ENCODE measurements around the gene ANGPTL5. TPM values are rescaled to one million over a fixed set of nuclear protein-coding genes. Genes with fewer than 3 reads are reported as not detected.

ANGPTL5 gene
- total RNA-seq, 2 experiments from 2014 or later = not detected

DNA sequence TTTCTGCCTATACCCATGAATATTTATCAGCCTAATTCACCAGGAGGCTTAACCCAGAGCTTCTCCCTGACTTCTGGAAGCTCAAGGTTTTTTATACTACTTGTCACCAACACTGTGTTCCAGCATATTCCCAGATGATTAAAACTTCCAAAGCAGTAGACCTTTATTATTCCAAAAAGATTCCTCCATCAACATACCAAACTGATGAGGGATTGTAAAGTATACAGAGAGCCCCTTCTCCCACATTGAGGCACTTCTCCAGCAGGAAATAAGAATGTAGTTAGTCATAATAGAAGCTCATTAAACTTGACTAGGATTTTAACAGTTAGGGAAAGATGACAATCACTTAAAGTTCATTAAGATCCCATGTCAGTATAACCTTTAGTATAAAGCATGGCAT lies 53.0 kb downstream of the ANGPTL5 start:
- no peak for DNase-seq (ENCODE audit: low spot score)
- no peaks in the 10 kb centered on the region for H3K4me1 ChIP-seq (ENCODE audit: insufficient read depth, low read length, poor library complexity, severe bottlenecking)
- no peaks in the 10 kb centered on the region for H3K79me2 ChIP-seq (ENCODE audit: insufficient read depth, low read depth, low read length)
- no peak overlapping the region for H3K27ac ChIP-seq (ENCODE audit: low read depth, low read length, poor library complexity, severe bottlenecking)
- ChIA-PET CTCF (ENCODE audit: unreplicated experiment) (interaction anchor here (1.1 to 1.5 kb wide), 2 partner anchors 82 to 145 kb away, joined by 4 to 7 read pairs; no protein-coding TSS in a partner anchor), POLR2A (interaction anchor here (0.6 kb wide), 1 partner anchor 543 kb away, joined by 4 read pairs; no protein-coding TSS in a partner anchor)
- no TSS peak for BruUV-seq (replicated peaks)
- no peak overlapping the region for H2AFZ ChIP-seq (ENCODE audit: low read length)
- H3K9me3 ChIP-seq (ENCODE audit: low read length) = no peaks in the 10 kb centered on the region
- no peak overlapping the region for H3K4me3 ChIP-seq (ENCODE audit: low read depth, low read length, poor library complexity, severe bottlenecking)
- H3K36me3 ChIP-seq (ENCODE audit: insufficient read depth, low read length) = no peaks in the 10 kb centered on the region
- TF ChIP-seq EZH2phosphoT487 (IDR thresholded peaks at IDR 0.05; ENCODE audit: borderline replicate concordance, low read depth, low read length) = no peak
- TF ChIP-seq, protein P1, sequence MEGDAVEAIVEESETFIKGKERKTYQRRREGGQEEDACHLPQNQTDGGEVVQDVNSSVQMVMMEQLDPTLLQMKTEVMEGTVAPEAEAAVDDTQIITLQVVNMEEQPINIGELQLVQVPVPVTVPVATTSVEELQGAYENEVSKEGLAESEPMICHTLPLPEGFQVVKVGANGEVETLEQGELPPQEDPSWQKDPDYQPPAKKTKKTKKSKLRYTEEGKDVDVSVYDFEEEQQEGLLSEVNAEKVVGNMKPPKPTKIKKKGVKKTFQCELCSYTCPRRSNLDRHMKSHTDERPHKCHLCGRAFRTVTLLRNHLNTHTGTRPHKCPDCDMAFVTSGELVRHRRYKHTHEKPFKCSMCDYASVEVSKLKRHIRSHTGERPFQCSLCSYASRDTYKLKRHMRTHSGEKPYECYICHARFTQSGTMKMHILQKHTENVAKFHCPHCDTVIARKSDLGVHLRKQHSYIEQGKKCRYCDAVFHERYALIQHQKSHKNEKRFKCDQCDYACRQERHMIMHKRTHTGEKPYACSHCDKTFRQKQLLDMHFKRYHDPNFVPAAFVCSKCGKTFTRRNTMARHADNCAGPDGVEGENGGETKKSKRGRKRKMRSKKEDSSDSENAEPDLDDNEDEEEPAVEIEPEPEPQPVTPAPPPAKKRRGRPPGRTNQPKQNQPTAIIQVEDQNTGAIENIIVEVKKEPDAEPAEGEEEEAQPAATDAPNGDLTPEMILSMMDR (conservative IDR thresholded peaks at IDR 0.05; ENCODE audit: low read length) = no peak
- H3K9me2 ChIP-seq (ENCODE audit: insufficient read depth, low read length) = no peaks in the 10 kb centered on the region
- H4K20me1 ChIP-seq (ENCODE audit: insufficient read depth, low read length) = no peaks in the 10 kb centered on the region
- no peak overlapping the region for H3K4me2 ChIP-seq (ENCODE audit: low read length)
- intact Hi-C loops (cut with micrococcal nuclease; ENCODE audit: unreplicated experiment) = no loop called here

DNA sequence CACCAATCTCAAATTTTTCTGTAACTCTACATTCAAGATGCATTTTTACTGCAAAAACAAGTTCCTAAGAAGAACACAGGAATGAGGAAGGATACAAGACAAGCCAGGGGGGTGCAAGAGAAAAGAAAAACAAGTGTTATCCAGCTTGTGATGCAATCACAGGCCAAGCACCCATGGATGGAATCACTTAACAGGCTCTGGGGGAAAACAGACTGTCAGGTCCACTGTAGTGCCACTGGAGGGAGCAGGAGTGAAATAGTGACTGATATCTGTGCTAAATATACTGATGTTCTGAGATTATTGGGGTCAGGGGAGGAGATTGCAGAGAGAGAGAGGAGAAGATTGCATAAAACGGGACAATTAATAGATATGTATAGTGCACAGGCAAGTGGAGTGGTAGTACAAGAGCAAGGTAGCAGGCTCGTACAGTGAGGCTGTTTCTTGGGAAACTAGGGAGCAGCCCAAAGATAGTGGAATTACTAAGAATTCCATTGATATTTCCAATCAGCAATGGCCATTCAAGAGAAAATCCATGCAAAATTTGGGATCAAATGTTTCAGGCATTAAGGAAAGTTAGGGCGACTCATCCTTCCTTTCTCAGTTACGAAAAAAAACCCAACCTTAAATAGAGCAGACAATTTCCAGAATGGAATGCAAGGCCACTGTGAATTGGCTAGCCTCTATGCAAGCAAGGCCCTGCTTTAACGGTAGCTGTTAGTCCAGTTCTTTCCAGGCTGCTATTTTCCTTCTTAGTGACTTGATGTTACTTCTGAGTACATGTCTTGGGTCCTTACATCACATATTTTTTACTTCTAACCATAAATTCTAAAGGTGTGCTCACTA lies 53.7 kb downstream of the ANGPTL5 start:
- Histone ChIP-seq H4K20me1 (ENCODE audit: insufficient read depth, low read length) (no peaks in the 10 kb centered on the region), H3K79me2 (ENCODE audit: insufficient read depth, low read depth, low read length) (no peaks in the 10 kb centered on the region), H2AFZ (ENCODE audit: low read length) (no peak overlapping the region), H3K4me1 (ENCODE audit: insufficient read depth, low read length, poor library complexity, severe bottlenecking) (no peaks in the 10 kb centered on the region), H3K27ac (ENCODE audit: low read depth, low read length, poor library complexity, severe bottlenecking) (no peak overlapping the region), H3K4me2 (ENCODE audit: low read length) (no peak overlapping the region), H3K9me3 (ENCODE audit: low read length) (no peaks in the 10 kb centered on the region), H3K4me3 (ENCODE audit: low read depth, low read length, poor library complexity, severe bottlenecking) (no peak overlapping the region), H3K36me3 (ENCODE audit: insufficient read depth, low read length) (no peaks in the 10 kb centered on the region), H3K9me2 (ENCODE audit: insufficient read depth, low read length) (no peaks in the 10 kb centered on the region)
- DNase-seq (ENCODE audit: low spot score) = peak; percentile 28
- BruUV-seq (replicated peaks) = no TSS peak
- intact Hi-C loops (cut with micrococcal nuclease; ENCODE audit: unreplicated experiment) = no loop called here
- CTCF ChIA-PET (ENCODE audit: unreplicated experiment) = interaction anchor here (1.5 to 2.7 kb wide), 2 partner anchors 144 to 145 kb away, joined by 4 to 25 read pairs; no protein-coding TSS in a partner anchor
- no peak for TF ChIP-seq EZH2phosphoT487 (IDR thresholded peaks at IDR 0.05; ENCODE audit: borderline replicate concordance, low read depth, low read length)
- TF ChIP-seq, protein P1 (conservative IDR thresholded peaks at IDR 0.05; ENCODE audit: low read length) = peak; percentile 55; the same call in 1 of the 2 replicates
- POLR2A ChIA-PET = interaction anchor here (2.7 kb wide), 1 partner anchor 146 kb away, joined by 30 read pairs; no protein-coding TSS in a partner anchor

Data from OCI-LY7 (cell line).